Epithelial cell of proximal tubule (primary cell): Measurements from ENCODE around the gene OASL. TPM values are rescaled to one million over a fixed set of nuclear protein-coding genes. Genes with fewer than 3 reads are reported as not detected.

Source experiments
- DNase-seq: peaks from one replicate; pipeline ENCODE4 v3.0.0-alpha.2; 2011; ENCODE audit warnings: low read depth
- H3K4me3 ChIP-seq: 2 replicates; pipeline ENCODE4 v1.5.1; 2011; ENCODE audit warnings: low read depth, mild to moderate bottlenecking, low read length
- CTCF ChIP-seq: conservative IDR thresholded peaks from 2 replicates; pipeline ENCODE4 v1.5.1; 2012; ENCODE audit warnings: low read depth, mild to moderate bottlenecking, low read length
- total RNA-seq: library from RNA; depleted of rRNA; stranded (reverse); fragments of >200 nt; gene quantifications from 2 replicates; pipeline ENCODE4 v1.2.3, GENCODE V29; 2015

Gene OASL
- total RNA-seq, 1 donor from 2014 or later: 0.12 TPM

- H3K4me3 ChIP-seq: no peak overlapping the region
- no peak for TF ChIP-seq CTCF
- no peak for DNase-seq
These were observed 42.8 kb downstream of the OASL start for GRCh38 chr12:120996133-120996746.

DNA sequence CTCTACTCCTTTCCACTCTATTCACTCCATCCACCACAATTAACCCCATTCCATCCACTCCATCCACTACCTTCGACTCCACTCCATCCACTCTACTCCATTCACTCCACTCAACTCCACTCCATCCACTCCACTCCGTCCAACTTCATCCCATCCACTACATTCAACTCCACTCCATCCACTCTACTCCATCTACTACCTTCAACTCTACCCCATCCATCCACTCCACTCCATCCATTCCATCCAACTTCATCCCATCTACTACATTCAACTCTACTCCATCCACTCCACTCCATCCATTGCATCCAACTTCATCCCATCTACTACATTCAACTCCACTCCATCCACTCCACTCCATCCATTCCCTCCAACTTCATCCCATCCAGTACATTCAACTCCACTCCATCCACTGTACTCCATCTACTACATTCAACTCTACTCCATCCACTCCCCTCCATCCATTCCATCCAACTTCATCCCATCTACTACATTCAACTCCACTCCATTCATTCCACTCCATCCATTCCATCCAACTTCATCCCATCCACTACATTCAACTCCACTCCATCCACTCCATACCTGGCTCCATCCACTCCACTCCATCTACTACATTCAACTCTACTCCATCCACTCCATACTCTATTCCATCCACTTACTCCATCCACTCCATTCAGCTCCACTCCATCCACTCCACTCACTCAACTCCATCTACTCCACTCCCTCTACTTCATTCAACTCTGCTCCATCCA lies 44.3 kb downstream of the OASL start:
- DNase-seq: no peak

DNA sequence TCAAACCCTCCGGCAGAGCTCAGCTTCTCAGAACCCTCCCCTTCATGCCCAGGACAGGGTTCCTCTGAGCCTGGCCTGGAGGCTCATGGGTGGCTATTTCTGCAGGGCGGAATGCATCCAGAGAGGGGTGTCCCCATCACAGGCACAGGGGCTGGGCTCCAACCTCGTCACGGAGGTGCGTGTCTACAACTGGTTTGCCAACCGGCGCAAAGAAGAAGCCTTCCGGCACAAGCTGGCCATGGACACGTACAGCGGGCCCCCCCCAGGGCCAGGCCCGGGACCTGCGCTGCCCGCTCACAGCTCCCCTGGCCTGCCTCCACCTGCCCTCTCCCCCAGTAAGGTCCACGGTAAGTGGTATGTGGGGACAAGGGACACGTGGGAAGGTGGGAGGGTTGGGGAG lies 45.0 kb downstream of the OASL start:
- TF ChIP-seq CTCF: no peak

More for the DNA sequence above, 44.3 kb downstream of the OASL start:
- H3K4me3 ChIP-seq: no peak overlapping the region
- no peak for TF ChIP-seq CTCF

GRCh38 chr12:120993496-120993895 lies 45.5 kb downstream of the OASL start:
- no peak for TF ChIP-seq CTCF
- H3K4me3 ChIP-seq: no peak overlapping the region

More for the DNA sequence above, 45.0 kb downstream of the OASL start:
- no peak overlapping the region for H3K4me3 ChIP-seq
- DNase-seq: no peak

DNA sequence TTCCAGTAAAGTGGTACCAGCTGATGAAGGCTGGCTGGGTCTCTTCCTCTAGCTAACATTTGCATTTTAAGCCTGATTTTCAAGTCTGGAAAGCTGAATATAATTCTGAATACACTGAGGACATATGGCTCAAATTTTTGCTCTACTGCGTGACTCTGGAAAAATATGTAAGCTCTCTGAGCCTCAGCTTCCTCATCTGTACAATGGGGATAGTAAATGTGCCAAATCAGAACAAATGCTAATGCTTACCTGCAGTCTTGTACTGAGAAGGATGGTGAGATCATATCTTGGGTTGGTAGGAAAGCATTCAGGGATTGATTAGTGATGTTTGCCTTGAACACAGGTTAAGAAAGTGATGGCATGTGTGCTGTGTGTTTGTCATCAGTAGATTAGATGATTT lies 46.1 kb downstream of the OASL start:
- TF ChIP-seq CTCF: no peak
- DNase-seq: no peak

More at GRCh38 chr12:120993496-120993895, 45.5 kb downstream of the OASL start:
- DNase-seq: no peak

GRCh38 chr12:120991965-120992364 lies 47.1 kb downstream of the OASL start:
- no peak overlapping the region for H3K4me3 ChIP-seq
- no peak for DNase-seq
- TF ChIP-seq CTCF: no peak

More for the DNA sequence above, 46.1 kb downstream of the OASL start:
- no peak overlapping the region for H3K4me3 ChIP-seq

GRCh38 chr12:120990487-120991055 lies 48.5 kb downstream of the OASL start:
- TF ChIP-seq CTCF: no peak
- H3K4me3 ChIP-seq: no peak overlapping the region
- DNase-seq: no peak
